K562 (cell line): ENCODE results near the gene GRAMD2B.

ENCODE experiments used
- CHD1 ChIP-seq: fragments of 200-600 bp; sonication (generic); IDR thresholded peaks from one replicate; pipeline ENCODE4 v1.6.1; 2012; ENCODE audit warnings: mild to moderate bottlenecking, moderate library complexity, low read length, inconsistent platforms
- CTCF ChIP-seq, 3 experiments: IDR thresholded peaks in 2 of 3; conservative IDR thresholded peaks in 1 of 3; 2 replicates each; pipeline ENCODE4 v1.5.1; 2011 to 2012; ENCODE audit warnings: low read length in 3 of 3, mild to moderate bottlenecking in 3 of 3, control low read depth in 2 of 3, improper control_type of control experiment in 1 of 3, inconsistent platforms in 1 of 3, low read depth in 1 of 3, mixed read lengths in 1 of 3, moderate library complexity in 1 of 3; ENCODE audit not compliant: insufficient read depth in 2 of 3
- E2F4 ChIP-seq: sonication (generic); formaldehyde crosslinking; IDR thresholded peaks from 2 replicates; pipeline ENCODE4 v1.8.0; 2022; ENCODE audit warnings: mild to moderate bottlenecking, low read depth, missing genetic modification reagents
- EZH2 ChIP-seq: IDR thresholded peaks from 2 replicates; pipeline ENCODE4 v1.6.1; 2012; ENCODE audit warnings: low read depth, mild to moderate bottlenecking, inconsistent platforms, low read length, borderline replicate concordance
- FOXJ3 ChIP-seq: sonication (generic); formaldehyde crosslinking; IDR thresholded peaks from 2 replicates; pipeline ENCODE4 v1.4.0; 2020; ENCODE audit warnings: mild to moderate bottlenecking, missing genetic modification reagents
- GATAD2B ChIP-seq: fragments of 450-650 bp; IDR thresholded peaks from 2 replicates; pipeline ENCODE4 v1.6.1; 2017; ENCODE audit warnings: mild to moderate bottlenecking, borderline replicate concordance
- HDAC8 ChIP-seq: fragments of 450-650 bp; IDR thresholded peaks from 2 replicates; pipeline ENCODE4 v1.6.1; 2016; ENCODE audit warnings: mild to moderate bottlenecking, missing genetic modification characterization, moderate library complexity, missing compliant biosample characterization
- KAT2B ChIP-seq: IDR thresholded peaks from one replicate; pipeline ENCODE4 v1.6.1; 2012; ENCODE audit warnings: low read depth, mild to moderate bottlenecking, control low read depth, inconsistent platforms, low read length, moderate library complexity
- NR4A1 ChIP-seq, 2 experiments: fragments of 250-450 bp in 1 of 2; fragments of 450-650 bp in 1 of 2; sonication (Bioruptor Pico) in 1 of 2; IDR thresholded peaks; 2 replicates each; pipeline versions ENCODE4 v1.4.0 to v1.6.1; 2016 to 2020; ENCODE audit warnings: mild to moderate bottlenecking in 2 of 2, missing compliant biosample characterization in 1 of 2, missing genetic modification characterization in 1 of 2, moderate library complexity in 1 of 2
- POLR2A ChIP-seq: fragments of 450-650 bp; conservative IDR thresholded peaks from 2 replicates; pipeline ENCODE4 v1.6.1; 2016
- RNF2 ChIP-seq: sonication (generic); IDR thresholded peaks from 2 replicates; pipeline ENCODE4 v1.6.1; 2016
- SP1 ChIP-seq: sonication (generic); formaldehyde crosslinking; IDR thresholded peaks from 2 replicates; pipeline ENCODE4 v1.8.1; 2022; ENCODE audit warnings: mild to moderate bottlenecking, missing genetic modification reagents
- TCF7 ChIP-seq: sonication (generic); IDR thresholded peaks from 2 replicates; pipeline ENCODE4 v1.6.1; 2016; ENCODE audit warnings: antibody characterized with exemption, borderline replicate concordance
- ZNF253 ChIP-seq: fragments of 250-450 bp; sonication (Bioruptor Pico); conservative IDR thresholded peaks from 2 replicates; pipeline ENCODE4 v1.6.1; 2021; ENCODE audit warnings: mild to moderate bottlenecking

GRCh38 chr5:126403876-126404275 lies 19.3 kb upstream of the GRAMD2B start:
- no peak for TF ChIP-seq HDAC8 (tag)
- no peak for TF ChIP-seq GATAD2B
- TF ChIP-seq RNF2 = no peak
- no peak for TF ChIP-seq CHD1
- TF ChIP-seq CTCF (IDR thresholded peaks at IDR 0.05 in 2 of 3, conservative IDR thresholded peaks at IDR 0.05 in 1 of 3; ENCODE audit: insufficient read depth in 2 of 3, low read depth in 1 of 3, low read length in 3 of 3) = no peak
- TF ChIP-seq KAT2B = no peak
- TF ChIP-seq POLR2A = no peak
- no peak for TF ChIP-seq TCF7
- no peak for TF ChIP-seq NR4A1 (CRISPR knock-in tag; IDR thresholded peaks at IDR 0.05)
- TF ChIP-seq NR4A1 (tag; IDR thresholded peaks at IDR 0.05) = no peak
- no peak for TF ChIP-seq ZNF253 (CRISPR knock-in tag)
- no peak for TF ChIP-seq E2F4 (CRISPR knock-in tag)
- TF ChIP-seq EZH2 = no peak
- TF ChIP-seq SP1 (CRISPR knock-in tag) = no peak
- TF ChIP-seq FOXJ3 (CRISPR knock-in tag) = no peak
